Epidermal melanocyte (primary cell): ENCODE results near the gene TNFRSF1A.
"Not testable (repeated sequence)": the region's sequence is repeated elsewhere in the genome, so short reads cannot be mapped to it uniquely, and the experiment has no call there.

Experiments
- DNase-seq: peaks from one replicate; pipeline ENCODE4 v3.0.0; 2011; ENCODE audit warnings: low spot score; ENCODE audit not compliant: insufficient read length

TNFRSF1A gene

GRCh38 chr12:6358881-6359280 is 17.0 kb upstream of the TNFRSF1A start:
- DNase-seq: no peak

- no peak for DNase-seq
Observed at GRCh38 chr12:6356374-6356820, 14.5 kb upstream of the TNFRSF1A start.

- DNase-seq: no peak
Observed at GRCh38 chr12:6355491-6356373, 13.9 kb upstream of the TNFRSF1A start.

- no peak for DNase-seq
Observed at GRCh38 chr12:6354495-6355393, 12.9 kb upstream of the TNFRSF1A start.

- no peak for DNase-seq
Observed at GRCh38 chr12:6352193-6353173, 10.6 kb upstream of the TNFRSF1A start.

- no peak for DNase-seq
Observed at GRCh38 chr12:6351622-6352021, 9.7 kb upstream of the TNFRSF1A start.

- no peak for DNase-seq
Observed at GRCh38 chr12:6347367-6348338, 5.8 kb upstream of the TNFRSF1A start.

GRCh38 chr12:6346942-6347341 is 5.1 kb upstream of the TNFRSF1A start:
- no peak for DNase-seq

- DNase-seq: no peak
Observed at GRCh38 chr12:6346235-6346832, 4.5 kb upstream of the TNFRSF1A start.

GRCh38 chr12:6345319-6346091 is 3.6 kb upstream of the TNFRSF1A start:
- no peak for DNase-seq

- not testable (repeated sequence) for DNase-seq
Observed at GRCh38 chr12:6344101-6344660, 2.3 kb upstream of the TNFRSF1A start.

GRCh38 chr12:6343518-6343917 is 1.6 kb upstream of the TNFRSF1A start:
- no peak for DNase-seq

GRCh38 chr12:6342140-6342889 is 439 bp upstream of the TNFRSF1A start:
- no peak for DNase-seq

GRCh38 chr12:6340745-6341416 is 995 bp downstream of the TNFRSF1A start:
- DNase-seq: no peak

GRCh38 chr12:6340032-6340638 is 1.7 kb downstream of the TNFRSF1A start:
- no peak for DNase-seq

GRCh38 chr12:6338955-6339354 is 2.9 kb downstream of the TNFRSF1A start:
- no peak for DNase-seq

- not testable (repeated sequence) for DNase-seq
Observed at GRCh38 chr12:6338536-6338935, 3.3 kb downstream of the TNFRSF1A start.
